Upper lobe of right lung (tissue), 1 donor: ENCODE results near the gene DIP2C. TPM values are rescaled to one million over a fixed set of nuclear protein-coding genes. Genes with fewer than 3 reads are reported as not detected.
A peak's percentile ranks its signal among the peaks of the same experiment; 100 is the strongest.
"Not testable (repeated sequence)": the region's sequence is repeated elsewhere in the genome, so short reads cannot be mapped to it uniquely, and the experiment has no call there.

Experiments used
- ATAC-seq: fragments of 200-7000 bp; cut with Tn5 transposase; one replicate; pipeline ENCODE4 v1.9.1; 2020; ENCODE audit warnings: mild to moderate bottlenecking, moderate library complexity
- DNase-seq: peaks from one replicate; pipeline ENCODE4 v3.0.0-alpha.2; 2020
- H3K27ac ChIP-seq: fragments of 200-600 bp; one replicate; pipeline ENCODE4 v1.8.0; 2022
- H3K27me3 ChIP-seq: fragments of 200-600 bp; one replicate; pipeline ENCODE4 v1.8.0; 2022; ENCODE audit warnings: mild to moderate bottlenecking
- H3K36me3 ChIP-seq: fragments of 200-600 bp; one replicate; pipeline ENCODE4 v1.8.0; 2022
- H3K4me1 ChIP-seq: fragments of 200-600 bp; one replicate; pipeline ENCODE4 v1.8.0; 2022
- H3K4me3 ChIP-seq: fragments of 200-600 bp; one replicate; pipeline ENCODE4 v1.8.0; 2022; ENCODE audit warnings: mild to moderate bottlenecking
- H3K9me3 ChIP-seq: fragments of 200-600 bp; one replicate; pipeline ENCODE4 v1.8.0; 2022
- intact Hi-C: fragments of 100-400 bp; cut with DNase I; formaldehyde crosslinking; loops from one replicate; pipeline ENCODE4 v1.11.0; 2022
- total RNA-seq: library from RNA; stranded (reverse); fragmentation: NEBNext Ultra II Directional; extraction: Animal tissue kit (Norgen Biotek cat#: 25700); gene quantifications from one replicate; pipeline ENCODE4 v1.2.1, GENCODE V29; 2021
- TF ChIP-seq, protein P1 (sequence below): fragments of 200-600 bp; IDR thresholded peaks from one replicate; pipeline ENCODE4 v1.8.0; 2022; ENCODE audit warnings: antibody characterized with exemption
- donor health status: DM: no; HTN: yes; CAD: no; lungs with severe emphysema.

Gene DIP2C
- total RNA-seq, 1 donor from 2014 or later: 17.3 TPM

DNA sequence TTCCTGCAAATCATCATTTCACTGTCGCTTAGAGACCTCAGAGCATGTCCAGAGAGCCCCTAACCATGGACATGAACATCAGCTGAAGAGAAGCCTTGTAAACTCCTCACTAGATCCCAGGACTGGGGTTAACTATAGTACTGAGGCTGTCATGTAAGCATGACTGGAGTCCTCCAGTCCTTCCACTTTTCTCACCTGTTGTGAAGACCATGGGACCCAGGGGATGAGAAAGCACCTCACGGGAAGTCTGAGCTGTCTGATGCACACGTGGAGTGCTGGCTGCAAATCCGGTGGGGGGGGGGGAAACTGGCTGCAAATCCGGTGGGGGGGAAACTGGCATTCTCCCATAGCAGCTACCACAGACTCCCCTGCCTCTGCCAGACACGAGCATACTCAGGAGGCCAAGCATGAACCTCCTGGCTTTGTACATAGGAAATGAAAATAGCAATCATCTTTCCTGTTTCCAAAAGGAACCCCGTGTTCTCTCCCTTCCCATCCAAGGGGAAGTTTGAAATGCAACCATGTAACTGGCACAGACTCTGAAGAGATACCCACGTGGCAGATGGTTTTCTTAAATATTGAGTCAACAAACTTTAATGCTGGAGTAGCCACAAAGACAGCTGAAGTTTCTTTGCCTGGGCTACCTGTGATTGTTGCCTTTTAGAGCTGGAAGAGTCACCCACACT is 292.8 kb downstream of the DIP2C start:
- Histone ChIP-seq H3K36me3 (no peaks in the 10 kb centered on the region), H3K27me3 (no peaks in the 10 kb centered on the region), H3K27ac (no peak overlapping the region), H3K9me3 (no peaks in the 10 kb centered on the region), H3K4me3 (no peak overlapping the region), H3K4me1 (peaks cover 13% of the 10 kb centered on the region)
- DNase-seq: no peak
- TF ChIP-seq, protein P1, sequence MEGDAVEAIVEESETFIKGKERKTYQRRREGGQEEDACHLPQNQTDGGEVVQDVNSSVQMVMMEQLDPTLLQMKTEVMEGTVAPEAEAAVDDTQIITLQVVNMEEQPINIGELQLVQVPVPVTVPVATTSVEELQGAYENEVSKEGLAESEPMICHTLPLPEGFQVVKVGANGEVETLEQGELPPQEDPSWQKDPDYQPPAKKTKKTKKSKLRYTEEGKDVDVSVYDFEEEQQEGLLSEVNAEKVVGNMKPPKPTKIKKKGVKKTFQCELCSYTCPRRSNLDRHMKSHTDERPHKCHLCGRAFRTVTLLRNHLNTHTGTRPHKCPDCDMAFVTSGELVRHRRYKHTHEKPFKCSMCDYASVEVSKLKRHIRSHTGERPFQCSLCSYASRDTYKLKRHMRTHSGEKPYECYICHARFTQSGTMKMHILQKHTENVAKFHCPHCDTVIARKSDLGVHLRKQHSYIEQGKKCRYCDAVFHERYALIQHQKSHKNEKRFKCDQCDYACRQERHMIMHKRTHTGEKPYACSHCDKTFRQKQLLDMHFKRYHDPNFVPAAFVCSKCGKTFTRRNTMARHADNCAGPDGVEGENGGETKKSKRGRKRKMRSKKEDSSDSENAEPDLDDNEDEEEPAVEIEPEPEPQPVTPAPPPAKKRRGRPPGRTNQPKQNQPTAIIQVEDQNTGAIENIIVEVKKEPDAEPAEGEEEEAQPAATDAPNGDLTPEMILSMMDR: no peak
- no peak for ATAC-seq
- intact Hi-C loops: no loop called here

DNA sequence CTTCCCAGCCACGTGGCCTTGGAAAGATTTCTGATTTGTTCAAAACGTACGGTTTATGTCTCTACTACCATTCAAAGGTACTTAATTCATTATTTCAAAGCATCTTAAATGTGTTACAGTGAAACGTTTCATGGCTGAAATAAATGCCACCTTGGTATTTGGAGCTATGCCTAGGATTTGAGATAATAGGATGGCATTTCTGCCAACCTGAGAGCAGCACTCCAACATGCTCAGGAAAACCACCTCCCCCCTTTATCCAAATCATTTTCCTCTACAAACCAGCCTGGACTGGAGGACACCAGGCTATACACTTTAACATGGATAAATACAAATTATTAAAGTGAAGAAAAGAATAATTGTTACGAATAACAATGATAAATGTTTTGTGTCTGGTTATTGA is 293.4 kb downstream of the DIP2C start:
- Histone ChIP-seq H3K27ac (no peak overlapping the region), H3K4me3 (no peak overlapping the region), H3K27me3 (no peaks in the 10 kb centered on the region), H3K9me3 (no peaks in the 10 kb centered on the region), H3K4me1 (peaks cover 13% of the 10 kb centered on the region), H3K36me3 (no peaks in the 10 kb centered on the region)
- intact Hi-C loops: no loop called here
- TF ChIP-seq, protein P1: no peak
- no peak for ATAC-seq
- no peak for DNase-seq

DNA sequence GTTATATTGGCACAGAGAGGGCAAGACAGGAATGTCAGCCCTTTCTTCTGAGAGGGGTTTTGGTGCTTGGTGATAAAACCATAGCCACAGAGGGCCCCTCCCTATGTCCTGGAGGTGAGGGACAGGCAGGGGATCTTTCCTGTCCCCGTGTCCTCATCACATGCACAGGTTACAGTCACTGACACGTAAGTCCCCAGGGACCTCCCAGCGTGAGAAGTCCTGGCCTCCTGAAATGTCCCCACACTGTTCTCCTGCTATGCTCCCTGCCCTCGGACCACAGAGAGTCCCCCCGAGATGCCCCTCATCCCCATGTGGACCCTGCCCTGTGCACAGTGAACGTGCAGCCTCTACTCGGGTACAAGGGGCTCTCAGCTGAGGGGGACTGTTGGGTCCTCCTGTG is 293.8 kb downstream of the DIP2C start:
- H3K36me3 ChIP-seq: no peaks in the 10 kb centered on the region
- intact Hi-C loops: no loop called here
- H3K9me3 ChIP-seq: no peaks in the 10 kb centered on the region
- H3K4me1 ChIP-seq: peaks cover 13% of the 10 kb centered on the region
- no peak overlapping the region for H3K4me3 ChIP-seq
- no peak for DNase-seq
- H3K27me3 ChIP-seq: no peaks in the 10 kb centered on the region
- no peak for ATAC-seq
- no peak overlapping the region for H3K27ac ChIP-seq
- TF ChIP-seq, protein P1: no peak

DNA sequence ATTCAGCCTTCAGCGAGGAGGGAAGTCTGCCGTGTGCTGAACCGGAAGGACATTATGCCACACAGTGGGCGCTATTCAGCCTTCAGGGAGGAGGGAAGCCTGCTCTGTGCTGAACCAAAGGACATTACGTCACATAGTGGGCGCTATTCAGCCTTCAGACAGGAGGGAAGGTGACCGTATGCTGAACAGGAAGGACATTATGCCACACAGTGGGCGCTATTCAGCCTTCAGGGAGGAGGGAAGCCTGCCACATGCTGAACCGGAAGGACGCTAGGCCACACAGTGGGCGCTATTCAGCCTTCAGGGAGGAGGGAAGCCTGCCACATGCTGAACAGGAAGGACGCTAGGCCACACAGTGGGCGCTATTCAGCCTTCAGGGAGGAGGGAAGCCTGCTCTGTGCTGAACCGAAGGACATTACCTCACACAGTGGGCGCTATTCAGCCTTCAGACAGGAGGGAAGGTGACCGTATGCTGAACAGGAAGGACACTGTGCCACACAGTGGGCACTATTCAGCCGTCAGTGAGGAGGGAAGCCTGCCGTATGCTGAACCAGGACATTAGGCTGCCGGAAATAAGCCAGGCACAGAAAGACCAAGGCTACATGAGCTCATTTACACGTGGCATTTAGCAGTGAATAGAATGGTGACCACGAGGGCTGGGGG is 294.9 kb downstream of the DIP2C start:
- H3K9me3 ChIP-seq, H3K27ac ChIP-seq, intact Hi-C loops: not testable (repeated sequence)

DNA sequence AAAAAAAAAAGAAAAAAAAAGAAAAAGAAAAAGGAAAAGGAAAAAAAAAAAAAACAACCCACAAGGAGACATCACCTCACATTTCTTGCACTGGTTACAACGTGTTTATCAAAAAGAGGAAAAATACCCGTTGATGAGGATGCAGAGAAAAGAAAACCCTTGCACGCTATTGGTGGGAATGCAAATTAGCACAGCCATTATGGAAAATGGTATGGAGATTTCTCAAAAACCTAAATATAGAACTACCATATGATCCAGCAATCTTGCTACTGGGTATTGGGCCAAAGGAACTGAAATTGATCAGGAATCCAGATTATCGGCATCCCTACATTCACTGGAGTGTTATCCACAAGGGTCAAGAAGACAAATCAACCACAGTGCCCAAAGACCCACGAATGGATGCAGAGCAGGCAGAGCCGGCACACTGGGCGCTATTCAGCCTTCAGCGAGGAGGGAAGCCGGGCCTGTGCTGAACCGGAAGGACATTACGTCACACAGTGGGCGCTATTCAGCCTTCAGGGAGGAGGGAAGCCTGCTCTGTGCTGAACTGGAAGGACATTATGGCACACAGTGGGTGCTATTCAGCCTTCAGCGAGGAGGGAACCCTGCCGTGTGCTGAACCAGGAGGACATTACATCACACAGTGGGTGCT is 295.6 kb downstream of the DIP2C start:
- DNase-seq (no peak), ATAC-seq (no peak)
- H3K9me3 ChIP-seq: no peaks in the 10 kb centered on the region
- H3K4me3 ChIP-seq: no peak overlapping the region
- no peaks in the 10 kb centered on the region for H3K27me3 ChIP-seq
- intact Hi-C loops: no loop called here
- no peak overlapping the region for H3K27ac ChIP-seq
- H3K4me1 ChIP-seq: peaks cover 13% of the 10 kb centered on the region
- H3K36me3 ChIP-seq: peaks cover 14% of the 10 kb centered on the region
- TF ChIP-seq, protein P1: no peak

More for the DNA sequence above, 294.9 kb downstream of the DIP2C start:
- ATAC-seq: peak; percentile 5
- H3K4me3 ChIP-seq, H3K27me3 ChIP-seq, DNase-seq: not testable (repeated sequence)
- H3K4me1 ChIP-seq: peaks cover 13% of the 10 kb centered on the region
- H3K36me3 ChIP-seq: peaks cover 11% of the 10 kb centered on the region

DNA sequence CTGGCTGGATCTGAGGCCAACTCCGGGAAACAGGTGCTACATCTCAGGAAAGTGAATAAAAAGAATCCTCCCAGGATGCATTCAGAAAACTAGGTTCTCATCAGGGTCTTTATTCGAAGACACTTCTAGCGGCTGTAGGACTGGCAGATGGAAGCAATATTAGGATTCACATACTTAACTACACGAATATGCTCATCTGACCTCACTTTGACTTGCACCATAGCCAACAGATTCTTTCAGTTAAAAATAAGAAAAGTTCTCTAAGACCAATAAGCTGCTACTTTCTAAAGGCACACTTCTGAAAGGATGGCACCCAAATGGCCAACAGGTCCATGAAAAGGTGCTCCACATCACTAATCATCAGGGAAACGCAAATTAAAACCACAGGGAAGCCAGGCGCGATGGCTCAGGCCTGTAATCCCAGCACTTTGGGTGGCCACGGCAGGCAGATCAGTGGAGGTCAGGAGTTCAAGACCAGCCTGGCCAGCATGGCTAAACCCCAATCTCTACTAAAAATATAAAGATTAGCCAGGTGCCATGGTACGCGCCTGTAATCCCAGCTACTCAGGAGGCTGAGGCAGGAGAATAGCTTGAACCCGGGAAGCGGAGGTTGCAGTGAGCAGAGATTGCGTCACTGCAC is 296.2 kb downstream of the DIP2C start:
- Histone ChIP-seq H3K27ac (no peak overlapping the region), H3K9me3 (no peaks in the 10 kb centered on the region), H3K36me3 (peaks cover 18% of the 10 kb centered on the region), H3K4me1 (peaks cover 16% of the 10 kb centered on the region), H3K27me3 (no peaks in the 10 kb centered on the region), H3K4me3 (no peak overlapping the region)
- TF ChIP-seq, protein P1: no peak
- intact Hi-C loops: no loop called here
- ATAC-seq (no peak), DNase-seq (no peak)
